ENCODE results near the gene GSTA3.
"Not testable (repeated sequence)": the region's sequence is repeated elsewhere in the genome, so short reads cannot be mapped to it uniquely, and the experiment has no call there.

Gene GSTA3

GRCh38 chr6:52856137-52856536 lies 53.4 kb downstream of the GSTA3 start:
- DNase-seq = not testable (repeated sequence)

- no peak for DNase-seq
These were observed 60.4 kb downstream of the GSTA3 start for GRCh38 chr6:52849137-52849536.

Data from activated naive CD4-positive, alpha-beta T cell treated with anti-CD3 and anti-CD28 coated beads, Interleukin-2, amount 50 U/mL, for 16 hours (primary cell).